H1 (cell line): Measurements from ENCODE around the gene CFAP53. TPM values are rescaled to one million over a fixed set of nuclear protein-coding genes. Genes with fewer than 3 reads are reported as not detected.

Source experiments
- CTCF ChIA-PET: fragments of 300-600 bp; sonication (Branson Sonifier 250); formaldehyde crosslinking; loops from one replicate; lab custom pipeline; 2021; ENCODE audit not compliant: partially characterized antibody; lab: Charles Lee
- POLR2A ChIA-PET: fragments of 300-600 bp; sonication (Branson Sonifier 250); formaldehyde crosslinking; loops from one replicate; lab custom pipeline; 2021; ENCODE audit warnings: inconsistent platforms; ENCODE audit not compliant: partially characterized antibody; lab: Charles Lee
- DNase-seq, 2 experiments: peaks; one replicate each; pipeline versions ENCODE4 v3.0.0 to v3.0.0-alpha.2; 2010 to 2022; ENCODE audit warnings: low spot score in 2 of 2, low read depth in 1 of 2, mixed read lengths in 1 of 2
- FAIRE-seq: peaks from 2 replicates; lab custom pipeline; 2011; peaks lifted over from hg19 to GRCh38; lab: Jason Lieb, UNC
- H2AFZ ChIP-seq: 2 replicates; pipeline ENCODE4 v1.8.1; 2012; ENCODE audit warnings: low read length, inconsistent platforms
- H2AK5ac ChIP-seq: 2 replicates; pipeline ENCODE4 v1.6.1; 2013; ENCODE audit warnings: low read depth, low read length
- H2BK120ac ChIP-seq: replicated peaks from 2 replicates; pipeline ENCODE3; 2013; ENCODE audit warnings: low read depth, low read length, inconsistent platforms
- H2BK12ac ChIP-seq: 2 replicates; pipeline ENCODE4 v1.6.1; 2013; ENCODE audit warnings: low read depth, low read length
- H2BK15ac ChIP-seq: 2 replicates; pipeline ENCODE4 v1.6.1; 2013; ENCODE audit warnings: low read length
- H2BK20ac ChIP-seq: 2 replicates; pipeline ENCODE4 v1.6.1; 2013; ENCODE audit warnings: low read length
- H2BK5ac ChIP-seq: 2 replicates; pipeline ENCODE4 v1.6.1; 2013; ENCODE audit warnings: low read depth, low read length
- H3K14ac ChIP-seq: 2 replicates; pipeline ENCODE4 v1.6.1; 2013; ENCODE audit warnings: inconsistent platforms; ENCODE audit not compliant: insufficient read length
- H3K18ac ChIP-seq: 2 replicates; pipeline ENCODE4 v1.6.1; 2013; ENCODE audit warnings: low read length; ENCODE audit errors: extremely low read depth
- H3K23ac ChIP-seq: 2 replicates; pipeline ENCODE4 v1.6.1; 2013; ENCODE audit warnings: inconsistent platforms; ENCODE audit not compliant: insufficient read length
- H3K23me2 ChIP-seq: 2 replicates; pipeline ENCODE4 v1.6.1; 2013; ENCODE audit warnings: low read depth, low read length
- H3K27ac ChIP-seq: 2 replicates; pipeline ENCODE4 v1.6.1; 2011; ENCODE audit warnings: low read depth, low read length, inconsistent platforms
- H3K27me3 ChIP-seq, 4 experiments: replicated peaks in 1 of 4; 1 replicate in 1 of 4; 2 replicates in 3 of 4; pipeline versions ENCODE4 v1.6.1 to v1.8.1; 2011 to 2013; ENCODE audit warnings: low read length in 3 of 4, mild to moderate bottlenecking in 3 of 4, inconsistent platforms in 2 of 4, mixed read lengths in 2 of 4, moderate library complexity in 1 of 4; ENCODE audit not compliant: control insufficient read depth in 3 of 4, insufficient read depth in 3 of 4; ENCODE audit errors: extremely low read depth in 1 of 4
- H3K36me3 ChIP-seq, 4 experiments: 2 replicates each; pipeline versions ENCODE4 v1.6.1 to v1.8.1; 2011 to 2013; ENCODE audit warnings: mild to moderate bottlenecking in 4 of 4, low read length in 3 of 4, moderate library complexity in 2 of 4, control low read depth in 1 of 4, inconsistent platforms in 1 of 4; ENCODE audit not compliant: insufficient read depth in 4 of 4, control insufficient read depth in 2 of 4
- H3K4ac ChIP-seq: replicated peaks from 2 replicates; pipeline ENCODE3; 2013; ENCODE audit warnings: low read length, low read depth, mixed read lengths, inconsistent platforms; ENCODE audit not compliant: insufficient read length
- H3K4me1 ChIP-seq, 4 experiments: replicated peaks in 1 of 4; 1 replicate in 1 of 4; 2 replicates in 3 of 4; pipeline versions ENCODE4 v1.6.1 to v1.8.1; 2011 to 2013; ENCODE audit warnings: low read length in 3 of 4, inconsistent platforms in 2 of 4, mixed read lengths in 1 of 4; ENCODE audit not compliant: insufficient read depth in 4 of 4, control insufficient read depth in 3 of 4
- H3K4me2 ChIP-seq, 2 experiments: 2 replicates each; pipeline versions ENCODE4 v1.6.1 to v1.8.1; 2011 to 2013; ENCODE audit warnings: low read depth in 2 of 2, low read length in 2 of 2, control low read depth in 1 of 2, inconsistent platforms in 1 of 2, mild to moderate bottlenecking in 1 of 2; ENCODE audit not compliant: insufficient read depth in 1 of 2
- H3K4me3 ChIP-seq, 4 experiments: fragments of 200-600, 300-600 bp in 1 of 4; sonication (generic), shearing (Covaris generic), sonication (Bioruptor Twin) in 1 of 4; 2 replicates each; pipeline versions ENCODE4 v1.5.1 to v1.8.1; 2011 to 2016; ENCODE audit warnings: low read length in 4 of 4, low read depth in 3 of 4, control low read depth in 2 of 4, inconsistent platforms in 2 of 4, mild to moderate bottlenecking in 2 of 4, mixed read lengths in 1 of 4, moderate library complexity in 1 of 4; ENCODE audit not compliant: insufficient read depth in 2 of 4; ENCODE audit errors: extremely low read depth in 1 of 4
- H3K56ac ChIP-seq: replicated peaks from 2 replicates; pipeline ENCODE3; 2013; ENCODE audit warnings: low read depth, mild to moderate bottlenecking, mixed read lengths, low read length, inconsistent platforms; ENCODE audit not compliant: insufficient read length
- H3K79me1 ChIP-seq: 2 replicates; pipeline ENCODE4 v1.6.1; 2013; ENCODE audit warnings: low read depth, low read length, control low read depth
- H3K79me2 ChIP-seq, 2 experiments: 2 replicates each; pipeline versions ENCODE4 v1.6.1 to v1.8.1; 2012 to 2013; ENCODE audit warnings: low read length in 2 of 2, mild to moderate bottlenecking in 2 of 2, inconsistent platforms in 1 of 2; ENCODE audit not compliant: insufficient read depth in 2 of 2, control insufficient read depth in 1 of 2
- H3K9ac ChIP-seq, 4 experiments: replicated peaks in 1 of 4; 1 replicate in 1 of 4; 2 replicates in 3 of 4; pipeline versions ENCODE4 v1.6.1 to v1.8.1; 2011 to 2013; ENCODE audit warnings: low read depth in 3 of 4, low read length in 3 of 4, control low read depth in 2 of 4, mild to moderate bottlenecking in 2 of 4, moderate library complexity in 2 of 4, inconsistent platforms in 1 of 4; ENCODE audit errors: extremely low read depth in 1 of 4
- H3K9me3 ChIP-seq, 2 experiments: 2 replicates each; pipeline versions ENCODE4 v1.6.1 to v1.8.1; 2012 to 2013; ENCODE audit warnings: mild to moderate bottlenecking in 2 of 2, moderate library complexity in 2 of 2, control low read depth in 1 of 2, inconsistent platforms in 1 of 2, low read depth in 1 of 2, low read length in 1 of 2, mixed read lengths in 1 of 2; ENCODE audit not compliant: insufficient read depth in 2 of 2
- H4K20me1 ChIP-seq, 2 experiments: replicated peaks in 1 of 2; 2 replicates each; pipeline versions ENCODE3 to v1.8.1; 2011 to 2013; ENCODE audit warnings: inconsistent platforms in 2 of 2, low read length in 2 of 2, mild to moderate bottlenecking in 1 of 2; ENCODE audit not compliant: insufficient read depth in 2 of 2, control insufficient read depth in 1 of 2
- H4K5ac ChIP-seq: 2 replicates; pipeline ENCODE4 v1.6.1; 2013; ENCODE audit warnings: low read length, low read depth, mixed read lengths, inconsistent platforms; ENCODE audit not compliant: insufficient read length
- H4K8ac ChIP-seq: 2 replicates; pipeline ENCODE4 v1.8.0; 2013; ENCODE audit warnings: mild to moderate bottlenecking, moderate library complexity, low read length, inconsistent platforms; ENCODE audit not compliant: insufficient read depth; ENCODE audit errors: extremely low read depth
- H4K91ac ChIP-seq: replicated peaks from 2 replicates; pipeline ENCODE3; 2013; ENCODE audit warnings: low read length, mixed read lengths, inconsistent platforms; ENCODE audit not compliant: insufficient read length
- WGBS, 2 experiments: shearing (Covaris generic) in 1 of 2; methylation state at CpG; one replicate each; pipeline versions ENCODE4 v1.1.6 to v1.1.7; 2013 to 2015; ENCODE audit warnings: low lambda C conversion rate in 2 of 2, mixed read lengths in 2 of 2, inconsistent platforms in 1 of 2, low coverage in 1 of 2, missing lambda C conversion rate in 1 of 2; ENCODE audit not compliant: insufficient replicate concordance in 2 of 2, insufficient coverage in 1 of 2, insufficient read length in 1 of 2; ENCODE audit errors: extremely low coverage in 1 of 2, missing lambda C conversion rate in 1 of 2; 5-methylcytosine and 5-hydroxymethylcytosine counted together
- polyA plus RNA-seq, 7 experiments: library from polyadenylated mRNA; depleted of rRNA in 3 of 7; stranded (reverse) in 5 of 7; unstranded in 2 of 7; fragments of >200 nt in 5 of 7; fragments of 200-250 nt in 2 of 7; gene quantifications; 1 replicate in 5 of 7; 2 replicates in 1 of 7; 4 replicates in 1 of 7; pipeline versions ENCODE4 v1.2.1 to v1.2.3, GENCODE V29; 2011 to 2013; ENCODE audit warnings: missing spikeins in 2 of 7, mixed read lengths in 2 of 7
- total RNA-seq: library from RNA; stranded (reverse); fragmentation: NEBNext Ultra II Directional; extraction: Animal tissue kit (Norgen Biotek cat#: 25700); gene quantifications from 2 replicates; pipeline ENCODE4 v1.2.1, GENCODE V29; 2021

Gene CFAP53
- total and polyA plus RNA-seq, 2 of the 8 experiments (the other 6 are each of a cell fraction or from before 2014, with no cell fraction given), result 0.08 to 0.30 TPM

- peaks cover 0 to 5% of the 10 kb centered on the region in 2 experiments for H4K20me1 ChIP-seq
- peaks cover 6% of the 10 kb centered on the region; the same call in 1 of the 2 replicates for H3K79me1 ChIP-seq
- H3K36me3 ChIP-seq, result peaks cover 3 to 25% (median 21%) of the 10 kb centered on the region in 4 experiments
- H3K9ac ChIP-seq, result no peak overlapping the region
- no peak overlapping the region for H3K18ac ChIP-seq
- peaks cover 0 to 13% (median 6%) of the 10 kb centered on the region in 4 experiments; a peak in 5 of 7 replicates for H3K4me1 ChIP-seq
- ChIA-PET CTCF (interaction anchor here (0.7 to 3.2 kb wide), 4 partner anchors 14 to 265 kb away, joined by 3 to 16 read pairs (median 11); no protein-coding TSS in a partner anchor), POLR2A (interaction anchor here (1.3 kb wide), 1 partner anchor 25 kb away, joined by 4 read pairs; no protein-coding TSS in a partner anchor)
- no peak overlapping the region for H2BK120ac ChIP-seq
- H3K23ac ChIP-seq, result no peak overlapping the region
- H3K56ac ChIP-seq, result no peak overlapping the region
- H2AFZ ChIP-seq, result no peak overlapping the region
- H3K27me3 ChIP-seq, result no peaks in the 10 kb centered on the region
- no peak overlapping the region for H3K27ac ChIP-seq
- WGBS, 2 experiments, result 90% methylated on average over 37 of the region's 42 CpGs; no CpG with 5 or more reads in 1 of the 2 experiments
- H4K5ac ChIP-seq, result no peak overlapping the region
- no peak overlapping the region for H2BK5ac ChIP-seq
- H2BK12ac ChIP-seq, result no peak overlapping the region
- no peak overlapping the region for H2BK15ac ChIP-seq
- peaks cover 18% of the 10 kb centered on the region for H3K23me2 ChIP-seq
- peaks cover 0 to 30% of the 10 kb centered on the region in 2 experiments; a peak in 2 of 4 replicates for H3K79me2 ChIP-seq
- H2BK20ac ChIP-seq, result no peak overlapping the region
- H4K91ac ChIP-seq, result no peak overlapping the region
- H3K4me2 ChIP-seq, result peak overlapping the region in 1 of 2 experiments; percentile 97; a peak in 1 of 4 replicates
- no peak overlapping the region for H3K14ac ChIP-seq
- no peak overlapping the region for H3K4ac ChIP-seq
- H2AK5ac ChIP-seq, result no peak overlapping the region
- no peak overlapping the region for H3K4me3 ChIP-seq
- no peak for FAIRE-seq
- H4K8ac ChIP-seq, result no peak overlapping the region; the same call in 1 of the 2 replicates
- H3K9me3 ChIP-seq, result no peaks in the 10 kb centered on the region
- no peak for DNase-seq
Measured at GRCh38 chr18:50282521-50283335, 16.4 kb upstream of the CFAP53 start.
